GM21381 (cell line): ENCODE data around the gene PCSK6.

Source experiments
- ATAC-seq: cut with Tn5 transposase; IDR thresholded peaks from one replicate; pipeline ENCODE4 v1.9.1; 2021; ENCODE audit warnings: mild to moderate bottlenecking, moderate library complexity; ENCODE audit not compliant: unreplicated experiment

The PCSK6 gene

GRCh38 chr15:101258238-101259144, 231.0 kb downstream of the PCSK6 start:
- ATAC-seq, result no peak

GRCh38 chr15:101256757-101257156, 232.8 kb downstream of the PCSK6 start:
- no peak for ATAC-seq

- ATAC-seq, result no peak
Measured at GRCh38 chr15:101255615-101256241, 233.8 kb downstream of the PCSK6 start.

GRCh38 chr15:101255051-101255395, 234.5 kb downstream of the PCSK6 start:
- ATAC-seq, result no peak

- ATAC-seq, result no peak
Measured at GRCh38 chr15:101254157-101255050, 235.1 kb downstream of the PCSK6 start.
